GM21381 (cell line): ENCODE data around the gene MT1A.

Experiments used
- ATAC-seq: cut with Tn5 transposase; IDR thresholded peaks from one replicate; pipeline ENCODE4 v1.9.1; 2021; ENCODE audit warnings: mild to moderate bottlenecking, moderate library complexity; ENCODE audit not compliant: unreplicated experiment

MT1A gene

DNA sequence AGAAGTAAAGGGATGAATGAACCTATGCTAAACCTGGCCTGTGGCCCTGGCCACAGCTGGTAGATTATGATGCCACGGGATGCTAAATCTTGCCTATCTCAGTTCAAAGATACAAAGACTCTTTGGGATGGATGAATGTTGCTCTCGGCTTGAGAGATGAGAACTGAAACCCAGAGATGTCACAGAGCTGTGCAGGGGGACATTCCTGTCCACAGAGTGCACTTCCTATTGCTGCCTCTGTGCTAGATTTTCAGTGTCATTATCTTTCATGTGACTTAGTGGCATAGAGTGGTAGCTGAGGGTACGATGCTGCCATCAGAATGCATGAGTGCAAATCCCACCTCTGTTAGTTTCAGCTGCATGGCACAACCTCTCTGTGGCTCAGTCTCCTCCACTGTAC lies 8.3 kb upstream of the MT1A start:
- peak; percentile 64 for ATAC-seq

DNA sequence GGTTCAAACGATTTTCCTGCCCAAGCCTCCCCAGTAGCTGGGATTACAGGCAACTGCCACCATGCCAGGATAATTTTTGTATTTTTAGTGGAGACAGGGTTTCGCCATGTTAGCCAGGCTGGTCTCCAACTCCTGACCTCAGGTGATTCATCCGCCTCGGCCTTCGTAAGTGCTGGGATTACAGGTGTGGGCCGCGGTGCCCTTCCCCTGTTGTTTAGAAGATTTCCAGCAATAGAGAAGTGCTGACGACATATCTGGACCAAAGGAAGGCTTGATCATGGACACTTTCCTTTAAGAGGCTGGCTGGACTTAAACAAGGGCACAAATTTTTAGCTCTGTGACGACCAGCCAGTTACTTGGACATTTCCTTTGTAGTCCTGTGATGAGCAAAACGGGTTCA lies 7.3 kb upstream of the MT1A start:
- no peak for ATAC-seq

DNA sequence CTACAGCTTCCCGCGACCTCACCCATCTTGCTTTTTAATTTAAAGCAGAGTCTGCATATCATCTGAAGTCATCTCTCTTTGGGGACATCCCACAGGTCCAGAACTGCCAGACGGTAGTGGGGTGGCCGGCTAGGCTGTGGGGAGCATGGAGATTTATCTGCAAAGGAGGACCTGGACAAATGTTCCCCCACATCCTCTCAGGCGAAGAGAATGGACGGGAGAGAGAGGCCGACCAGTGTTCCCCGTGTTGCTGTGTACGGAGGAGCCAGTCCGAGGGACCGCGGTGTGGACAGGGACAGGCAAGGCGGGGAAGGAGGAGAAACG lies 6.7 kb upstream of the MT1A start:
- no peak for ATAC-seq

DNA sequence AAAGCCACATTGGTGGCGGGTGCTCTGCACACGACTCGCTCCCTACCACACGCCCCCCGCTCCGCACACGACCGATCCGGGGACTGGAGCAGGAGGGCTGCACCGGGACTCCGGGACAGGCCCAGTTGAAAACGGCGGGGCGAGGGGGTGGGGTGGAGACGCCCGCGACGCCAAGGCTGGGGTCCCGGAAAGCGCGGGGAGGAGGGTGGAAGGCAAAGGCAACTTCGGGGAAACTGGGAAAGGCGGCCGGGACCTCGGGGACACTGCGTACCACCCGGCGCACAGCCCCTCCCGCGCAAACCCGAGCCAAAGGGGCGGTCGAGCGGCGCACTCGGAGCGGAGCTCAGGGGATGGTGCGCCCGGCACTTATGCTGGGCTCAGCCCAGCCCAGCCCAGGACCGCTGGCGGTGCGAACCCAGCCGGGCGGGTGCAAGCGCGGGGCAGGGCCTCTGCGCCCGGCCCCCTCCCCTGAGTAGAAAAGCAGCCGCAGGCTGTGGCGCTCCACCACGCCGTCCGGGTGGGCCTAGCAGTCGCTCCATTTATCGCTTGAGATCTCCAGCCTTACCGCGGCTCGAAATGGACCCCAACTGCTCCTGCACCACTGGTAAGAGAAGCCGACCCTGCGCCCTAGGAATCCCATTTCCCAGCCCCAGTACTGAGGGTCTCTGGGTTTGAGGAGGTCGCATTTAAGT lies 6.2 kb upstream of the MT1A start, which contains the start of gene MT1M:
Gene MT1M (plus strand): TSS at position 504 of the 692 bp plus-strand sequence. CDS start 73 bp downstream, at position 577.
- no peak for ATAC-seq

DNA sequence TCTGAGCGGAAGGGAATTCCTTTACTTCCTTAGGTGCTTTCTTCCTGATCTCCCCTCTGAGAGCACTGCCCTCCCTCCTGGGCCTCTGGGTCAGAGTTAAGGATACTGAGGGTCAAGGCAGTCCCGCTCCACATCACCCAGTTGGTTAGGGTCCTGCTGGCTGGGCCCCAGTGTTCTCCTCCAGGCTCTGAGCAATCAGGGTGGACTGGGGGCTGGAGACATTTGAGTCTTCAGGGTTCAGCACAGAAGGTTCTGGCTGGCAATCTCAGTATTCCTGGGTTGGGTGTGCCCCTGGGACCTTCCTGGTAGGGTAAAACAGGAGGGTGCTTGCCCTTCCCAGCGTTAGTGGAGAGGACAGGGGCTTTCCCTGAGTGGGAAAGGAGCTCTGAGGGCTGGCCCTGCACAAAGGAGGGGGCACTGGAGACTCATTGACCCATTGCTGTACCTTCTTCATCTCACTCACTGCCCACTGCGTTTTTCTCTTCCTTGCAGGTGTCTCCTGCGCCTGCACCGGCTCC lies 5.6 kb upstream of the MT1A start:
- ATAC-seq: no peak

DNA sequence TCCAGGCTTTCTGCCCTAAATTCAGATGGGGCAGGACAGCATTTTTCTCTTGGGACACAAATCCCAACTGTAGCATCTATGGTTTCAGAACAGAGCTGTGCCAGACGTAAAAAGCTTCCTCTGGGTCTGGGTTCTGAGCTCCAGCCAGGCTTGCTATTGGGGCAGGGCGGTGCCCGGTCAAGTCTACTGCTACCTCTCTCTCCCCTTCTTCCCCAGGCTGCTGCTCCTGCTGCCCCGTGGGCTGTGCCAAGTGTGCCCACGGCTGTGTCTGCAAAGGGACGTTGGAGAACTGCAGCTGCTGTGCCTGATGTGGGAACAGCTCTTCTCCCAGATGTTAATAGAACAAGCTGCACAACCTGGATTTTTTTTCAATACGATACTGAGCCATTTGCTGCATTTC lies 4.9 kb upstream of the MT1A start:
- no peak for ATAC-seq

DNA sequence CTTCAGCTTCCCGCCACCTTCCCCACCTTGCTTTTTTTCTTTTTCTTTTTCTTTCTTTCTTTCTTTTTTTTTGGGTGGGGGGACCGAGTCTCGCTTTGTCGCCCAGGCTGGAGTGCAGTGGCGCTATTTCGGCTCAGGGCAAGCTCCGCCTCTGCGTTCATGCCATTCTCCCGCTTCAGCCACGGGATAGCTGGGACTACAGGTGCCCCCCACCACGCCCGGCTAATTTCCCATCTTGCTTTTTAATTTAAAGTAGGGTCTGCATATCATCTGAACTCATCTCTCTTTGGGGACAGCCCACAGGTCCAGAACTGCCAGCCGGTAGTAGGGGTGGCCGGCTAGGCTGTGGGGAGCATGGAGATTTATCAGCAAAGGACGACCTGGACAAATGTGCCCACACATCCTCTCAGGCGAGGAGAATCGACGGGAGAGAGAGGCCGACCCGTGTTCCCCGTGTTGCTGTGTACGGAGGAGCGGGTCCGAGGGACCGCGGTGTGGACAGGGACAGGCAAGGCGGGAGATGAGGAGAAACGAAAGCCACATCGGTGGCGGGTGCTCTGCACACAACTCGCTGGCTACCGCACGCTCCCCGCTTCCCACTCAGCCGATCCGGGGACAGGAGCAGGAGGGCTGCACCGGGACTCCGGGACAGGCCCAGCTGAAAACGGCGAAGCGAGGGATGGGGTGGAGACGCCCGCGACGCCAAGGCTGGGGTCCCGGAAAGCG lies 3.6 kb upstream of the MT1A start:
- ATAC-seq: no peak

DNA sequence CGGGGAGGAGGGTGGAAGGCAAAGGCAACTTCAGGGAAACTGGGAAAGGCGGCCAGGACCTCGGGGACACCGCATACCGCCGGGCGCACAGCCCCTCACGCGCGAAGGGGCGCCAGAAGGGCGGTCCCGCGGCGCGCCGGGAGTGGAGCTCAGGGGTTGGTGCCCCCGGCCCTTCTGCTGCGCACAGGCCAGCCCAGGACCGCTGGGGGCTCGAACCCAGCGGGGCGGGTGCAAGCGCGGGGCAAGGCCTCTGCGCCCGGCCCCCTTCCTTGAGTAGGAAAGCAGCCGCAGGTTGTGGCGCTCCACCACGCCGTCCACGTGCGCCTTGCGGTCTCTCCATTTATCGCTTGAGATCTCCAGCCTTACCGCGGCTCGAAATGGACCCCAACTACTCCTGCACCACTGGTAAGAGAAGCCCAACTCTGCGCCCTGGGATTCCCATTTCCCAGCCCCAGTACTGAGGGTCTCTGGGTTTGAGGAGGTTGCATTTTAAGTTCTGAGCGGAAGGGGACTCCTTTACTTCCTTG lies 3.0 kb upstream of the MT1A start:
- ATAC-seq: no peak

DNA sequence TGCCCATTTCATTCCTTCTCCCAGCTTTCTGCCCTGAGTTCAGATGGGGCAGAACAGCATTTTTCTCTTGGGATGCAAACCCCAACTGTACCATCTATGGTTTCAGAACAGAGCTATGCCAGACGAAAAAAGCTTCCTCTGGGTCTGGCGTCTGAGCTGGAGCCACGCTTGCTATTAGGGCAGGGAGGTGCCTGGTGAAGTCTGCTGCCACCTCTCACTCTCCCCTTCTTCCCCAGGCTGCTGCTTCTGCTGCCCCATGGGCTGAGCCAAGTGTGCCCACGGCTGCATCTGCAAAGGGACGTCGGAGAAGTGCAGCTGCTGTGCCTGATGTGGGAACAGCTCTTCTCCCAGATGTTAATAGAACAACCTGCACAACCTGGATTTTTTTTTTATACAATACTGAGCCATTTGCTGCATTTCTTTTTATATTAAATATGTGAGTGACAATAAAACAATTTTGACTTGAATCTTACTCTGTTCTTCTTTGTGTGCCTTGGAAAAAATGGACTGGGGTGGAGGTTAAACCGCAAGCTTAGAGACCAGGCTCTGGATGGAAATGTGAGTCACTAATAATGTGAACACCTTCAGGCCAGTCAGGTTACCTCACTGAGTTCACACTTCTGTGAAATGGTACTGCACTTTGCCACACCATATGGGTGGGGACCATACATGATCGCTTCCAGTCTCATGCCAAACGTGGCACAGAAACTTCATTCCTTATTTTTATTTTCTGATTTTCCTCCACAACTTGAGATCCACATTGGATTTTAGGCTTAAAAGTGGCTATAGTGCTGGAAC lies 1.7 kb upstream of the MT1A start:
- no peak for ATAC-seq

DNA sequence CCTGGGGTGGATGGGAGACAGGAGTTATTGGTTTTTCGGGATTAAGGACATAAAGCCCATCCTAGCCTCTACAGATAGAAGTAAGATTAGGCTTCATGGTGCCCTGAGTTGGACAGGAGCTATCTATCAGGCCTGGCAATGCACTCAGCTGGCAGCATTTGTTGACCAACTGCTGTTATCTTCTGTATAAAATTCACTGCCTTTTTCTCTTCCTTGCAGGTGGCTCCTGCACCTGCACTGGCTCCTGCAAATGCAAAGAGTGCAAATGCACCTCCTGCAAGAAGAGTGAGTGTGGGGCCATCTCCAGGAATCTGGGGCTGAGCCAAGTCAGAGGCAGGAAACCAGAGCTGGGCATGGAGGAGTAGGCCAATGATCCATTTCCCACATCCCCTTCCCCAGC lies 579 bp downstream of the MT1A start:
- no peak for ATAC-seq

DNA sequence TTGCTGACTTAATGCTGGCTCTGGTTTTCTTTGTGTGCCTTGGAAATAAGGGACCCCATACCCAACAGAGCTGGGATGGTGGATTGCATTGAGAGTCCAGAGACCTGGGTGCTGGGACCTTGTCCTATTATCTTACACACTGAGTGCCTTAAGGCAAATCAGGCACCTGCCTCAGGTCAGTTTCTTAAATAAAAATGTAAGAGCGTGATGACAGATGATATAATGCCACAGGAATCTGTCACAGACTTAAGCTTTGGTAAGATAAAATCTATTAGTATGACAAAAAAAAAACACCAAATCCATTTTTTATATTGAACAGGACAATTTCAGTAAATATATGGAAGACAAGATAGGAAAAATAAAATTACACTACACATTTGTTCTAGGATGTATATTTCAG lies 1.6 kb downstream of the MT1A start:
- no peak for ATAC-seq

DNA sequence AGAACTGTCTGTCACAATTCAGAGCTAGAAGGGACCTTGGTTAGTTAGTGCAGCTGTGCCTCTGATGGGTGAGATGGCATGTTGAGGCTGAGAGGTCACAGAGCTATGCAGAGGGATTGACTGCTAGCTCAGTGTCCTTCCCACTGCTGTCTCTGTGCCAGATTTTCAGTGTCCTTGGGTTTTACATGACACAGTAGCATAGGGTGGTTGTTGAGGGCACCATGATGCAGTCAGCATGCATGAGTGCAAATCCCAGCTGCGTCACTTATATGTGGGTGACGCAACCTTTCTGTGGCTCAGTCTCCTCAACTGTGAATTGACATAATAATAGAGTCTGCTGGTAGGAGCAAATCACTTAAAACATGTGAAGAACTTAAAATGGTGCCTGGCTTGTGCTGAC lies 2.7 kb downstream of the MT1A start:
- ATAC-seq: no peak

DNA sequence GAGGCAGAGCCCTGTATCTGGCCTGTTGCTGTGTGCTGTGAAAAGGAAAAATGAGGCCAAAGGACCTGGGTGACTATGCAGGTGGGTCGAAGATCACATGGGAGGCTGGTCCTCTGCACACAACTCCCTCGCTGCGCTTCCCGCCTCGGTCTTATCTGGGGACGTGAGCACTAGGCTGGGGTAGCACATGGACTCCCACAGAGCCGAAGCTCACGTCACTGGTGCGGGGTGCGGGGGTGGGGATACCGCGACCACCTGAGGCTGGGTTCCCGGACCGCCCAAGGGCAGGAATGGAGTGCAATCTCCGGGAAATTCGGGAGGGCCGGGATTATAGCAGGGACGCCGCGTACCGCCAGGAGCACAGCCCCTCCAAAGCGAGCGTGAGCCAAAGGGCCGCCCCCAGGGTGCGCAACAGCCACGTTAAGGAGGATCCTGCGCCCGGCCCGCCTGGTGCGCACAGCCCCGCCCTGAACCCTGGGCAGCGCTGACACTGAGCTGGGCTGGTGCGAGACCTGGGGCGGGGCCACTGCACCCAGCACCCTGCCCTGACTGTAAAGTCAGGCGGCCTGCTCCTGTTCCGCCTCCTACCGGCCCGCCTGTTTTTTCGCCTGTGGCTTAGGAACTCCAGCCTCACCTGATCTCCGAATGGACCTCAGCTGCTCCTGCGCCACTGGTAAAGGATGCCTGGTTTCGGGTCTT lies 4.8 kb downstream of the MT1A start:
- ATAC-seq: peak; percentile 77

DNA sequence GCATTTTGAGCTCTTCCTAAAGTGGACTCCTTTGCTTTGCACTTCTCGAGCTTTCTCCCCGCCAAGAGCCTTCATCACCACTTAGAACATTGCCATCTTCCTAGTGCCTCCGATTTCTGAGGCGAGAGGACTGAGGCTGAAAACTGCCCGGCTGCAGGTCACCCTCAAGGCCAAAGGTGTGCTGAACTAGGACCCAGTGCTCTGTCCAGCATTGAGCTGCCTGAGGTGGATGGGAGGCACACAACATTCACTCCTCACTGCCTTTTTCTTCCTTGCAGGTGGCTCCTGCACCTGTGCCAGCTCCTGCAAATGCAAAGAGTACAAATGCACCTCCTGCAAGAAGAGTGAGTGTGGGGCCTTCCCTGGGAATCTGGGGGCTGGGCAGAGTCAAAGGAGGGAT lies 5.4 kb downstream of the MT1A start:
- no peak for ATAC-seq

DNA sequence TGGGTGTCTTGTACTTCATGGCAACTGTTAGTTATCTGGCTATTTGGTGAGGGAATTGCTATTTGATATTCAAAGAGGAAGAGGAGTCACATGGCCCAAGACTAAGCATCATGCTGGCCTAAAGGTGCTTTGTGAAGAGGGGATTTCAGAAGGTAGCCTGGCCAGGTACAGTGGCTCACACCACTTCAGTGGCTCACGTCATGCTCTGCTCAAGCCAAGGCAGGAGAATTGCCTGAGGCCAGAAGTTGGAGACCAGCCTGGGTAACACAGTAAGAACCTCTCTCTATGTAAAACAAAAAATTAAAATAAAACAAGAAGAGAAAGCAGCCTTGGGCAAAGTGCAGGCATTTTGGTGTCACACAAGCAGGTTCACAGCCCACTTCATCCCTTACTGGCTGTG lies 6.8 kb downstream of the MT1A start:
- ATAC-seq: no peak

DNA sequence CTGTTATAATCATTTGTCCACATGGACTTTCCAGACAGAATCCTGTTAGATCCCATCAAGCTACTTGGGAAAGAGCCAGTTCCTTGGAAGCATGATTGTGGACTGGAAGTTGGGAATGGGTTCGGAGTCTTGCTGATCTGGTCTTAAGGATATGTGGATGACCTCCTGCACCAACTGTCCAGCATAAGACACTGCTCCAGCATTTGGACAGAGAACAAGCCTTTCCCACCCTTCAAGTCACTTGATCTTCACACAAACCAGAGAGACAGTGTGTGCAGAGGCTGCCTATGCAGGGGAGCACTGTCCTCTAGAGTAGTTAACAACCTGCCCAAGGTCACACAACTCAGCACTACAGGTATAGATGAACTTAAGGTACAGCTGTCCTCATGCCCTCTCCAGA lies 7.4 kb downstream of the MT1A start:
- no peak for ATAC-seq

DNA sequence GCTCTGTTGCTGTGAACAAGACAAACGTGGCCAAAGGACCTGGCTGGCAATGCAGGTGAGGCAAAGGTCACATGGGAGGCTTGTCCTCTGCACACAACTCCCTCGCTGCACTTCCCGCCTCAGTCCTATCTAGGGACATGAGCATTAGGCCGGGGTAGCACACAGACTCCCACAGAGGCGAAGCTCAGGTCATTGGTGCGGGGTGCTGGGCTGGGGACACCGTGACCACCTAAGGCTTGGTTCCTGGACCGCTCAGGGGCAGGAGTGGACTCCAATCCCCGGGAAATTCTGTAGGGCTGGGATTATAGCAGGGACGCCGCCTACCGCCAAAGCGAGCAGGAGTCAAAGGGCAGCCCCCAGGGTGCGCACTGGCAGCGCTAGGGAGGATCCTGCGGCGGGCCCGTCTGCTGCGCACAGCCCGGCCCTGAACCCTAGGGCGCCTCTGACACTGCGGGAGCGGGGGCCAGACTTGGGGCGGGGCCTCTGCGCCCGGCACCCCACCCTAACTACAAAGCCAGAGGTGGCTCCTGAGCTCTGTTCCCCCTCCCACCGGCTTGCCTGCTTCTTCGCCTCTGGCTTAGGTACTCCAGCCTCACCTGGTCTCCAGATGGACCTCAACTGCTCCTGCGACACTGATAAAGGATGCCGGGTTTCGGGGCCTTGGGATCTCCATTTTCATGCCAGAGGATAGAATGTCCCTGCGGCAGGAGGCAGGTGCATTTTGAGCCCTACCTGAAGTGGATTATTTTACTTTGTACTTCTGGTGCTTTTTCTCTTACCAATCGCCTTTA lies 9.4 kb downstream of the MT1A start:
- ATAC-seq: no peak

DNA sequence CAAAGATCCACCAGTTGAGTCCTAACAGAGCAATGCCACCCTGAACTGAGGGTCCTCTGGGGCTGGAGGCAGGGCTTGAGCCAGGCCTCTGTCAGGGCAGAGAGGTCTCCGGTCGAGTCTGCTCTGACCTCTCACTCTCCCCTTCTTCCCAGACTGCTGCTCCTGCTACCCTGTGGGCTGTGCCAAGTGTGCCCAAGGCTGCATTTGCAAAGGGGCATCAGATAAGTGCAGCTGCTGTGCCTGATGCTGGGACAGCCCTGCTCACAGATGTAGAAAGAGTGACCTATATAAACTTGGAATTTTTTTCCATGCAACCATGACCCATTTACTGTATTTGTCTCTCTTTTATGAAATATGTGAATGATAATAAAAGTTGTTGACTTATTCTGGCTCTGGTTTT lies 10.8 kb downstream of the MT1A start:
- no peak for ATAC-seq

DNA sequence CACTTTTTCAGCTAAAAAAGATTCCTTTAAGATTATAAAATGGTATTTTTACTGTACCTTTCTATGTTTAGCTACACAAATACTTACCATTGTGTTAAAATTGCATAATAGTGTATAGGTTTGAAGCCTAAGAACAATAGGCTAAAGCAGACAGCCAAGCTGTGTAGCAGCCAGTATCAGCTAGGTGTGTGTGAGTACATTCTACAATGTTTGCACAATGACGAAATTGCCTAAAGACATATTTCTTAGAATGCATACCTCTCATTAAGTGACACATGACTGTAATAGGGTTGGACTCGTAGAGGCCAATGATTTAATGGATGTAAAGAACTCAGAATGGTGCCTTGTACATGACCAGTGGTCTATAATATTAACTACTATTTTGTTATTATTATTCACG lies 11.4 kb downstream of the MT1A start:
- ATAC-seq: no peak

DNA sequence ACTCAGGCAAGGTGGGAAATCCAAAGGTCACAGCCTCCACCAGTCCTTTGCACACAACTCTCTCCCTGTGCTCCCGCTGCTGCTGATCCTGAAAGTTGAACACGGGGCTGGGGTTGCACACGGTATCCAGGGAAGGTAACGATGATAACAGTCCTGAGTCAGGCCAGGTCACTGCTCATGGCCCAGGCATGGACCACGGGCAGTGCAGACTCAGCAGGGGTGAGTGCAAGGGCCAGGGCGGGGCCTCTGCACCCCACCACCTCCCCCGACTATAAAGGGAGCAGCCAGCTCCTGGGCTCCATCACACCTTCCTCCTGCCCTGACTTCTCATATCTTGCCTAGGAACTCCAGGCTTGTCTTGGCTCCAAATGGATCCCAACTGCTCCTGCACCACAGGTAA lies 13.1 kb downstream of the MT1A start, which contains the start of gene MT1B:
Gene MT1B (plus strand): TSS at position 301 of the 400 bp plus-strand sequence. CDS start 68 bp downstream, at position 369.
- no peak for ATAC-seq
